ENCODE results near the gene CBARP.

The CBARP gene

GRCh38 chr19:1278713-1279660 lies 41.2 kb upstream of the CBARP start:
- no peak overlapping the region for H3K4me3 ChIP-seq (replicated peaks in 1 of 2; ENCODE audit: low read depth in 2 of 2, low read length in 2 of 2)
- DNase-seq (ENCODE audit: low read depth in 2 of 2) = no peak
- TF ChIP-seq CTCF (IDR thresholded peaks at IDR 0.05; ENCODE audit: low read depth, low read length) = no peak

- no peak overlapping the region for H3K4me3 ChIP-seq (replicated peaks in 1 of 2; ENCODE audit: low read depth in 2 of 2, low read length in 2 of 2)
- DNase-seq (ENCODE audit: low read depth in 2 of 2) = no peak
Measured at GRCh38 chr19:1278074-1278473, 40.3 kb upstream of the CBARP start.

GRCh38 chr19:1277061-1277460 lies 39.3 kb upstream of the CBARP start:
- no peak for TF ChIP-seq CTCF (IDR thresholded peaks at IDR 0.05; ENCODE audit: low read depth, low read length)
- H3K4me3 ChIP-seq (replicated peaks in 1 of 2; ENCODE audit: low read depth in 2 of 2, low read length in 2 of 2) = no peak overlapping the region

More at GRCh38 chr19:1278074-1278473, 40.3 kb upstream of the CBARP start:
- no peak for TF ChIP-seq CTCF (IDR thresholded peaks at IDR 0.05; ENCODE audit: low read depth, low read length)

GRCh38 chr19:1276628-1277022 lies 38.8 kb upstream of the CBARP start:
- DNase-seq (ENCODE audit: low read depth in 2 of 2) = no peak
- no peak for TF ChIP-seq CTCF (IDR thresholded peaks at IDR 0.05; ENCODE audit: low read depth, low read length)
- H3K4me3 ChIP-seq (replicated peaks in 1 of 2; ENCODE audit: low read depth in 2 of 2, low read length in 2 of 2) = peak overlapping the region; percentile 66 to 71

More at GRCh38 chr19:1277061-1277460, 39.3 kb upstream of the CBARP start:
- no peak for DNase-seq (ENCODE audit: low read depth in 2 of 2)

GRCh38 chr19:1275976-1276627 lies 38.3 kb upstream of the CBARP start:
- H3K4me3 ChIP-seq (replicated peaks in 1 of 2; ENCODE audit: low read depth in 2 of 2, low read length in 2 of 2) = peak overlapping the region; percentile 66 to 71
- no peak for TF ChIP-seq CTCF (IDR thresholded peaks at IDR 0.05; ENCODE audit: low read depth, low read length)
- no peak for DNase-seq (ENCODE audit: low read depth in 2 of 2)

- H3K4me3 ChIP-seq (replicated peaks in 1 of 2; ENCODE audit: low read depth in 2 of 2, low read length in 2 of 2) = peak within 1 kb of the TSS; percentile 66 to 71
- peak; percentile 97 to 98 for DNase-seq (ENCODE audit: low read depth in 2 of 2)
- TF ChIP-seq CTCF (IDR thresholded peaks at IDR 0.05; ENCODE audit: low read depth, low read length) = no peak
Measured at GRCh38 chr19:1275260-1275975, 37.6 kb upstream of the CBARP start, which contains the start of gene FAM174C. Gene FAM174C, plus strand, starts transcription at chr19:1275530. Its CDS starts 20 bp downstream, at chr19:1275550.
